GM12873 (cell line): ENCODE data around the gene POLD3.

Experiments used
- CTCF ChIP-seq: IDR thresholded peaks from 2 replicates; pipeline ENCODE4 v1.5.1; 2012; ENCODE audit warnings: low read depth, mild to moderate bottlenecking, moderate library complexity, low read length, control low read depth; ENCODE audit not compliant: insufficient read depth; ENCODE audit errors: missing control alignments

The POLD3 gene

GRCh38 chr11:74639533-74639932 lies 47.2 kb downstream of the POLD3 start:
- no peak for TF ChIP-seq CTCF

- TF ChIP-seq CTCF, result no peak
Measured at GRCh38 chr11:74641289-74641688, 48.9 kb downstream of the POLD3 start.

DNA sequence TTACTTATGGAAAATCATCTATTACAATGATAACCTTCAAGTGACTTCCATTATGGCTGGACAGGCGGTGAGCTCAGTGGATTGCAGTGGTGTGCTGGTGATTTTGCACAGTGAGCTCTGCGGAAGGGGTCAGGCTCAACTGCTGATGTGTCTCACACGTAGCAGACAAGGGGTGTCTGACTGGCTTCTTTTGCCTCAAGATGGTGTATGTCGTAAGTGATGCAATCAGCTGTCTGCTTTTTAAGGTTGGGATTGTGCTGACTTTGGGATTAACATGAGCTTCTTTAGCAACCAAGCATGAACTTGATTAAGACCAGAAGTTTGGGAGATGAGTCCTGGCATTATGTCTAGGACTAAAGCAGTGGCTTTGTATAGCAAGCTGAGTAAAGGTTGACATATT lies 49.5 kb downstream of the POLD3 start:
- TF ChIP-seq CTCF, result no peak

GRCh38 chr11:74642912-74643311 lies 50.5 kb downstream of the POLD3 start:
- TF ChIP-seq CTCF, result no peak

DNA sequence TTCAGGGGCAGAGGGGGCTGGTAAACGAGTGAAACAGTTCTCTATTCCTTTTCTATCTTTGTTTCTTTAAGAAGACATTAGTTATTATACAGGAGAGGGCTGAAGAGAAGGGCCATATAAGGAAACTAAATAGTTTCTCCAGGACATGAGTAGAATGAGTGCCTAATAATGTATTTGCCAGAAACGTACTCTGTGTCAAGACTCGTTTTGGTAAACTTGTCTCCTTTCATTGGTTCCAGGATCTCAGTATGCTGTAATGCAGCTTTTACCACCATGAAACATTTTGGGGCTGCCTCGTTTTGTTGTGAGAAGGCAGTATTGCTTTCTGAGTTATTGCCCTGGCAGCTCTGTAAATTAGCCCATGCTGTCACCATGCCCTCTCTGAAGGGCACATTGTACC lies 51.7 kb downstream of the POLD3 start:
- no peak for TF ChIP-seq CTCF

GRCh38 chr11:74646215-74646614 lies 53.8 kb downstream of the POLD3 start:
- TF ChIP-seq CTCF, result no peak

DNA sequence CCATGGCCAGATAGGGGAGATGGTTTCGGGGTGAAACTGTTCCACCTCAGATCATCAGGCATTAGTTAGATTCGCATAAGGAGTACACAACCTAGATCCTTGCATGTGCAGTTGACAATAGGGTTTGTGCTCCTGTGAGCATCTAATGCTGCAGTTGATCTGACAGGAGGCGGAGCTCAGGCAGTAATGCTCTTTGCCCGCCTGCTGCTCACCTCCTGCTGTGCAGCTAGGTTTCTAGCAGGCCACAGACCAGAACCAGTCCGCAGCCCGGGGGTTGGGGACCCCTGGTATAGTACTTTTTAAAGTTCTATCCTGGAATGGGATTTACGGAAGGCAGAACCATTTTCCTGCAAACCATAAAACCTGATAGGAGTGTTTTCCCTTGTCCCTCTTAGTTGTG lies 54.6 kb downstream of the POLD3 start:
- TF ChIP-seq CTCF, result no peak
